ENCODE results near the gene ZCCHC7. TPM values are rescaled to one million over a fixed set of nuclear protein-coding genes. Genes with fewer than 3 reads are reported as not detected.

Gene ZCCHC7
- total and polyA plus RNA-seq, 2 donors (not counting 3 experiments of a cell fraction or from before 2014, with no cell fraction given): 7.4 to 14.8 TPM

GRCh38 chr9:37246826-37247225 is 126.5 kb downstream of the ZCCHC7 start:
- BruUV-seq (replicated peaks): no TSS peak
- DNase-seq (ENCODE audit: low read depth, low spot score): no peak
- dilution Hi-C loops (cut with MboI; ENCODE audit: extremely low pct_ligation_motif_present, low sequenced_read_pairs) (no loop called here), intact Hi-C loops (cut with micrococcal nuclease) (no loop called here)
- no peak overlapping the region for H3K27ac ChIP-seq (ENCODE audit: insufficient read depth, low read depth, low read length)
- no peaks in the 10 kb centered on the region for H3K79me2 ChIP-seq (ENCODE audit: control insufficient read depth, insufficient read depth, low read length)
- H3K4me1 ChIP-seq (ENCODE audit: control insufficient read depth, extremely low read depth, insufficient read depth, low read length): no peaks in the 10 kb centered on the region
- H4K20me1 ChIP-seq (replicated peaks; ENCODE audit: control insufficient read depth, extremely low read depth, insufficient read depth, low read length): no peaks in the 10 kb centered on the region
- no peaks in the 10 kb centered on the region for H3K27me3 ChIP-seq (ENCODE audit: control insufficient read depth in 2 of 2, insufficient read depth in 2 of 2, low read length in 2 of 2)
- H3K36me3 ChIP-seq (ENCODE audit: control insufficient read depth in 2 of 2, extremely low read depth in 1 of 2, insufficient read depth in 2 of 2, low read length in 2 of 2): no peaks in the 10 kb centered on the region
- H3K9me1 ChIP-seq (replicated peaks; ENCODE audit: control insufficient read depth, extremely low read depth, insufficient read depth, low read length): no peaks in the 10 kb centered on the region
- TF ChIP-seq POLR2AphosphoS5 (IDR thresholded peaks at IDR 0.05; ENCODE audit: insufficient read depth, low read depth, low read length): no peak
- TF ChIP-seq GATA2 (IDR thresholded peaks at IDR 0.05; ENCODE audit: insufficient read depth, insufficient read length, low read depth, low read length): no peak
- H3K4me2 ChIP-seq (ENCODE audit: insufficient read depth, low read length): no peak overlapping the region
- no peaks in the 10 kb centered on the region for H3K9me3 ChIP-seq (replicated peaks; ENCODE audit: control insufficient read depth, insufficient read depth, low read length)
- FAIRE-seq: no peak
- POLR2A ChIA-PET: no interaction called here
- CTCF ChIA-PET: no interaction called here
- H3K9ac ChIP-seq (replicated peaks; ENCODE audit: extremely low read depth, insufficient read depth, low read length): no peak overlapping the region
- no peak overlapping the region for H2AFZ ChIP-seq (ENCODE audit: low read depth, low read length)
- H3K4me3 ChIP-seq (replicated peaks in 1 of 3; ENCODE audit: insufficient read depth in 1 of 3, low read depth in 1 of 3, low read length in 3 of 3): no peak overlapping the region

- Histone ChIP-seq H4K20me1 (replicated peaks; ENCODE audit: control insufficient read depth, extremely low read depth, insufficient read depth, low read length) (no peaks in the 10 kb centered on the region), H3K4me2 (ENCODE audit: insufficient read depth, low read length) (no peak overlapping the region), H3K79me2 (ENCODE audit: control insufficient read depth, insufficient read depth, low read length) (no peaks in the 10 kb centered on the region), H3K36me3 (ENCODE audit: control insufficient read depth in 2 of 2, extremely low read depth in 1 of 2, insufficient read depth in 2 of 2, low read length in 2 of 2) (no peaks in the 10 kb centered on the region), H3K4me3 (replicated peaks in 1 of 3; ENCODE audit: insufficient read depth in 1 of 3, low read depth in 1 of 3, low read length in 3 of 3) (no peak overlapping the region), H3K9me3 (replicated peaks; ENCODE audit: control insufficient read depth, insufficient read depth, low read length) (no peaks in the 10 kb centered on the region), H3K27me3 (ENCODE audit: control insufficient read depth in 2 of 2, insufficient read depth in 2 of 2, low read length in 2 of 2) (no peaks in the 10 kb centered on the region), H3K4me1 (ENCODE audit: control insufficient read depth, extremely low read depth, insufficient read depth, low read length) (peaks cover 3% of the 10 kb centered on the region), H2AFZ (ENCODE audit: low read depth, low read length) (no peak overlapping the region), H3K9ac (replicated peaks; ENCODE audit: extremely low read depth, insufficient read depth, low read length) (no peak overlapping the region), H3K27ac (ENCODE audit: insufficient read depth, low read depth, low read length) (no peak overlapping the region), H3K9me1 (replicated peaks; ENCODE audit: control insufficient read depth, extremely low read depth, insufficient read depth, low read length) (no peaks in the 10 kb centered on the region)
- ChIA-PET CTCF (no interaction called here), POLR2A (no interaction called here)
- TF ChIP-seq POLR2AphosphoS5 (IDR thresholded peaks at IDR 0.05; ENCODE audit: insufficient read depth, low read depth, low read length) (no peak), CTCF (IDR thresholded peaks at IDR 0.05; ENCODE audit: extremely low read depth in 1 of 2, insufficient read depth in 1 of 2, low read depth in 1 of 2, low read length in 2 of 2) (no peak), GATA2 (IDR thresholded peaks at IDR 0.05; ENCODE audit: insufficient read depth, insufficient read length, low read depth, low read length) (no peak), FOS (IDR thresholded peaks at IDR 0.05; ENCODE audit: borderline replicate concordance, insufficient read depth, low read length) (no peak), EZH2 (IDR thresholded peaks at IDR 0.05; ENCODE audit: borderline replicate concordance, low read depth, low read length, severe bottlenecking) (no peak), JUN (IDR thresholded peaks at IDR 0.05; ENCODE audit: borderline replicate concordance, insufficient read depth, insufficient read length, low read depth) (no peak), MYC (IDR thresholded peaks at IDR 0.05; ENCODE audit: low read depth, low read length) (no peak), MAX (IDR thresholded peaks at IDR 0.05; ENCODE audit: insufficient read depth, insufficient read length) (no peak), POLR2A (IDR thresholded peaks at IDR 0.05; ENCODE audit: low read depth, low read length) (no peak)
- dilution Hi-C loops (cut with MboI; ENCODE audit: extremely low pct_ligation_motif_present, low sequenced_read_pairs) (no loop called here), intact Hi-C loops (cut with micrococcal nuclease) (no loop called here)
- FAIRE-seq (no peak), DNase-seq (ENCODE audit: low read depth, low spot score) (no peak)
- no TSS peak for BruUV-seq (replicated peaks)
Measured at GRCh38 chr9:37248651-37249163, 128.3 kb downstream of the ZCCHC7 start.
